Stimulated activated CD8-positive, alpha-beta memory T cell treated with anti-CD3 and anti-CD28 coated beads, Interleukin-4, amount 100 ng/mL, for 4 hours (primary cell): Measurements from ENCODE around the gene RPL39L.

Experiments
- DNase-seq, 2 donors: peaks; one replicate each; pipeline ENCODE4 v3.0.0-alpha.2; 2020; ENCODE audit warnings: low read depth in 2 of 2, low spot score in 1 of 2

The RPL39L gene

DNA sequence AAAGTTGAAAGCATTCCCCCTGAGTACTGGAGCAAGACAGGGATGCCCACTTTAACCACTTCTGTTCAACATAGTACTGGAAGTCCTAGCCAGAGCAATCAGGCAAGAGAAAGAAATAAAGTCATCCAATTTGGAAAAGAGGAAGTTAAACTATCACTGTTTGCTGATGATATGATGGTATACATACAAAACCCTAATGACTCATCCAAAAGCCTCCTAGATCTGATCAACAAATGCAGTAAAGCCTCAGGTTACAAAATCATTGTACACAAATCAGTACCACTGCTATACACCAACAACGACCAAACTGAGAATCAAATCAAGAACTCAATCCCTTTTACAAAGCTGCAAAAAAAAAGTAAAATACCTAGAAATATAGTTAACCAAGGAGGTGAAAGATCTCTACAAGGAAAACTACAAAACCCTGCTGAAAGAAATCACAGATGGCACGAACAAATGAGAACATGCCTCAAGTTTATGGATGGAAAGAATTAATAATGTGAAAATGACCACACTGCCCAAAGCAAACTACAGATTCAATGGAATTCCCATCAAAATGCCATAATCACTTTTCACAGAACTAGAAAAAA lies 40.3 kb downstream of the RPL39L start:
- DNase-seq: no peak

DNA sequence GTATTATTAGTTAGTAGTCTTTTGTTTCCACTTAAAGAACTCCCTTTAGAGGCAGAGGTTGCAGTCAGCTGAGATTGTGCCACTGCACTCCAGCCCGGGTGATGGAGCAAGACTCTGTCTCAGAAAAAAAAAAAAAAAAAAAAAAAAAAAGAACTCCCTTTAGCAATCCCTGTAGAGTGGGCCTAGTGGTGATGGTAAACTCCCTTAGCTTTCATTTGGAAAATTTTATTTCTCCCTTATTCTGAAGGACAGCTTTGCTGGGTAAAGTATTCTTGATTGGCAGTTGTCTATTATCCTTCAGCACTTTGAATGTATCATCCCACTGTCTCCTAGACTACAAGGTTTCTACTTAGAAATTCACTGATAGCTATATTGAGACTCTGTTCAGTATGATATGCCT lies 46.0 kb downstream of the RPL39L start:
- no peak for DNase-seq

DNA sequence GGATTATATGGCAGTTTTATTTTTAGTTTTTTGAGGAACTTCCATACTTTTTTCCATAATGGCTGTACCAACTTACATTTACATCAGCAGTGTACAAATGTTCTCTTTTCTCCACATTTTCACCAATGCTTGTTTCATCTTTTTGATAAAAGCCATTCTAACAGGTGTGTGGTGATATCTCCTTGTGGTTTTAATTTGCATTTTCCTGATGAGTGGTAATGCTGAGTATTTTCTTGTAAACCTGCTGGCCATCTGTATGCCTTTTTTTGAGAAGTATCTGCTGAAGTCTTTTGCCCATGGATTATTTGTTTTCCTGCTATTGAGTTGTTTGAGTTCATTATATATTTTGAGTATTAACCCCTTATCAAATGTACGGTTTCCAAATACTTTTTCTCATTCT lies 50.6 kb downstream of the RPL39L start:
- DNase-seq: no peak

DNA sequence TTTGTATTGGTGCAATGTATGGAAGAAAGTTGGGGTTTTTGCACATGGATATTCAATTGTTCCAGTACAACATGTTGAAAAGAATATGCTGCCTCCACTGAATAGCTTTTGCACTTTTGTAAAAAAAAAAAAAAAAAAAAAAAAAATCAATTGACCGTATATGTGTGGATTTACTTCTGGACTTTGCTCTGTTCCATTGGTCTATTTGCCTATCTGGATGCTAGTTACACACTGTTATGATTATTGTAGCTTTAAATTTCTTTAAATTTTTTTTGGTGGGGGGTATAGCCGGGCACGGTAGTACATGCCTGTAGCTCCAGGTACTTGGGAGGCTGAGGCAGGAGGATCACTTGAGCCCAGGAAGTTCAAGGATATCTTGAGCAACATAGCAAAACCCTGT lies 52.5 kb downstream of the RPL39L start:
- DNase-seq: no peak

DNA sequence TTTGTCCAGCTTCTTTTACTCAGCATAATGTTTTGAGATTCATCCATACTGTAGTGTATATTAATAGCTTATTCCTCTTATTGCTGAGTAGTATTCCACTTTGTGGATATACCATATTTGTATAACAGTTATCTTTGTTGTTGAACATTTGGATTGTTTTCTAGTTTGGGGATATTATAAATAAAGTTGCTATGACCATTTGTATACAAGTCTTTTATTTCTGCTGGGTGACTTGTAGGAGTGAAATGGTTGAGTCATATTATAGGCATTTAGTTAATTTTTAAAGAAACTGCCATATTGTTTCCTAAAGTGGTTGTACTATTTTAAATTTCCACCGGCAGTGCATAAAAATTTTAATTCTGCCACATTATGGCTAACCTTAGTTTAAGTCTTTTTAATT lies 53.4 kb downstream of the RPL39L start:
- no peak for DNase-seq

DNA sequence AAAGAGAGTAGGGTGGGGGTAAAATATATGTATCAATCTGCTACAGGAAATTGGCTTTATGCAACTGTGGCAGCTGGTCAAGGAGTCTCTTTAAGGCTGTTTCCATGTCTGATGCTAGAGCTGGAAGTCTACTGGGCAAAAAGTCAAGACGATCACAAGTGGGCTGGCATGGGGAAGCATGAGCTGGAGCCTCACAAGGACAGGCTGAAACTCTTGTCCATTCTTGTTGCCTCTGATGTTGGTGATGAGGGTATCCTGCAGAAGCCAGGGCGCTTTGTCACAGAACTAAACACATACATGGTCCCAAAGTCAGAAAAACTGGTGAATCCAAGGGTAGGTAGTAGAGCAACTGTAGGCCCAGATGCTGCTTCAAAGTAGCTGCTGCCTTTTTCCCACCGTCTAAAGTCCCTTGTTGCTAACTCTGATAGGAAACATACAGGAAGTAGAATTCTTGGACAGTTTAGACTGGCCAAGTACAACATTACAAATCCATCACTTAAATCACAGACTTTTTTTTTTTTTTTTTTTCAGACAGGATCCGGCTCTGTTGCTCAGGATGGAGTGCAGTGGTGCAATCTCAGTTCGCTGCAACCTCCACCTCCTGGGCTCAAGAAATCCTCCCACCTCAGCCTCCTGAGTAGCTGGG lies 54.2 kb downstream of the RPL39L start:
- DNase-seq: no peak

DNA sequence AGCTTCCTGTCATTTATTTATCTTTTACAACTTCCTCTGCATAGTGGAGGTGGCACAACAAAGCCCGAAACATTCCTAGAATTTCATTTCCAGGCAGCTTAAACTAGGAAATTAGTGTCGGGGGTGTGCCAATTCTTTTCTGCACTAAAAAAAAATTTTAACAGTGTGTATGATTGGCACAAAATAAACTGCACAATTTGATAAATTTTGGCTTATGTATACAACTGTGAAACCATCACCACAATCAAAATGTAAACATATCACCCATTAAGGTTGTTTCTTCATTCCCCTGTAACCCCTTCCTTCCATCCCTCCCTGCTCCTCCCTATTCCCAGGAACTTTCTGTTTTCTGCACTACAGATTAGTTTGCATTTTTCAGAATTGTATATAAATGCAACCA lies 54.7 kb downstream of the RPL39L start:
- no peak for DNase-seq

DNA sequence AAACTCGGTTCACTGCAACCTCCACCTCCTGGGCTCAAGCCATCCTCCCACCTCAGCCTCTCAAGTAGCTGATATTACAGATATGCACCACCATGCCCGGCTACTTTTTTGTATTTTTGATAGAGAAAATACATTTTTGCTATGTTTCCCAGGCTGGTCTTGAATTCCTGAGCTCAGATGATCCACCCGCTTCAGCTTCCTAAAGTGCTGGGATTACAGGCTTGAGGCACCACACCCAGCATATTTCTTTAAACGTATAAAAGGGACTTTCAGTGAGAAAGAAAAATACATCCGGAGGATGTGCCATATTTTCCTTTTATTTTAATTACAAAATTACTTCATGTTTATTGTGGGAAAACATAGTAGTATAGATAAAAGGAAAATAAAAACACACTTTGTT lies 55.2 kb downstream of the RPL39L start:
- no peak for DNase-seq

DNA sequence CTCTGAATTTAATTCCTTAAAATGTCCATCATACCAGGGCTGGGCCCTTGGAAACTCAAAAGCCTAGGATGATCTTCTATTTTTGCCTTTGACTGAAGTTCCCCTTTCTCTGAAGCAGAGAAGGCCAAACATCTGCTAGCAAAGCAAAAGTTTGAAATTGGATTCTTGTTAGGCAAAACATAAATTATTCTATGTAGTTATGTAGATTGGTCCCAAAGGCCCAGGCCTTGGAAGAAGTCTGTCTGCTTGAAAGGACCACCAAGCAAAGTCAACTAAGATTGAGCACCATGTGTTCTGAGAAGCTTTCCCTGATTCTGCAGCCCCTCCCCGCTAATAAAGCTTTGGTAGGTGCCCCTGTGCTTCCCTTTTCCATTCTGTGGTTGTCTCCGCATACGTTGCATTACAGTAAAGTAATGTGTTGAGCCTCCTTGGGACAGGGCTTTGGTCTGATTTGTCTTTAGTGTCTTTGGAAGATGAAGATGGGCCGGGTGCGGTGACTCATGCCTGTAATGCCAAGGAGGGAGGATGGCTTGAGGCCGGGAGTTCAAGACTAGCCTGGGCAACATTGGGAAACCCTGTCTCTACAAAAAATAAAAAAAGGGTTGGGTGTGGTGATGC lies 56.4 kb downstream of the RPL39L start:
- no peak for DNase-seq

DNA sequence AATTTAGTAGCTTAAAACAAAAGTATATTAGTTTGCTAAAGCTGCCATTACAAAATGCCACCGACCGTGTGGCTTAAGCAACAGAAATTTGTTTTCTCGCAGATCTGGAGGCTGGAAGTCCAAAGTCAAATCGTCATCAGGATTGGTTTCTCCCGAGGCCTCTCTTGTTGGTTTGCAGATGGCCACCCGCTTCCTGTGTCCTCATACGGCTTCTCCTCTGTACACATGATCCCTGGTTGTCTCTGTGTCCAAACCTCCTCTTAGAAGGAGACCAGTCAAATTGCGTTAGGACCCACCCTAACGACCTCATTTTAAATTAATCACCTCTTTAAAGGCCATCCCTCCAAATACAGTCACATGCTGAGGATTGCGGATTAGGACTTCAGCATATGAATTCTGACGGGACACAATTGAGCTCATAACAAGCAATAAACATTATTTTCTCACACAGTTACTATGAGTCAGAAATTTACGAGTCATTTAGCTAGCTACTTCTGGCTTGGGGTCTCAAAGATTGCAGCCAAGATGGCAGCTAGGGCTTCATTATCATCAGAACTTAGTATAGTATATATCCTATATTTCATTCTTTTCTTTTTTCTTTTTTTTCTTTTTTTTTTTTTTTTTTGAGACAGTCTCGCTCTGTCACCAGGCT lies 58.4 kb downstream of the RPL39L start:
- DNase-seq: no peak

DNA sequence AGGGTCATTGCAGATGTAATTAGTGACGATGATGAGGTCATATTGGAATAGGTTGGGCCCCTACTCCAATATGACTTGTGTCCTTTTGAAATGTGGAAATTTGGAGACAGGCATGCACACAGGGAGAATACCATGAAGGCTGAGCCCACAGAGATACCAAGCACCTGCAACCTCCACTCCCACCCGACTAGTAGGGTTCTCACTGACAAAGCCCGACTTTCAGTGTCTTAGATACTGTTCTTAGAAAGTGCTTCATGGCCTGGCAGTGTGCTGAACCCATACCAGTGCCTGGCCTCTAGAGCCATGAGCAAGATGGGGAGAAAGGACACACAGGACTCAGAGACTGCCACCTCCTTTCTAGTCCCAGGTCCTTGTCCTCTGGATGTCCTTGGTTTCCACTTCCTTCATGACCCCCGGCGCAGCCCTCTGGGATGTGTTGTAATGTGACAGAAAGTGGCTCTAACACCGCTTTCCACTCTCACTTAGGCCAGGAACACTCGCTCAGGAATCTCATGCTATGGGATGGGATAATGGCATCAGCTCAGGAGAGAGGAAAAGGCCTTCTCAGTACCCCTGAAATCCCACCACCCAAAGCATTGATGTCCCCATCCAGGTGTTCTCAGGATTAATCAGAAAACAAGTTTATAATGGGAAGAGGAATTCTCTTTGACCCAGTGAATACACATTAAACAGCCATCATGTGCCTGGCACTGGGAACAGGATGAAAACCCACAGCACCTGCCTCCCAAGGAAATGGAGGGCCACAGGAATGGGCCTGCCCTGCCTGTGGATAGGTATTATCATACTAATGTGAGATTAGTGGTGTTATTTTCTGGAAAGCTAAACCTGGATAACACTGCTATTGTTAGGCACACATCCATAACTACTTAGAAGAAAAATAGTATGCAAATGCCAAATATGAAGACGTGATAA lies 59.9 kb downstream of the RPL39L start:
- no peak for DNase-seq

DNA sequence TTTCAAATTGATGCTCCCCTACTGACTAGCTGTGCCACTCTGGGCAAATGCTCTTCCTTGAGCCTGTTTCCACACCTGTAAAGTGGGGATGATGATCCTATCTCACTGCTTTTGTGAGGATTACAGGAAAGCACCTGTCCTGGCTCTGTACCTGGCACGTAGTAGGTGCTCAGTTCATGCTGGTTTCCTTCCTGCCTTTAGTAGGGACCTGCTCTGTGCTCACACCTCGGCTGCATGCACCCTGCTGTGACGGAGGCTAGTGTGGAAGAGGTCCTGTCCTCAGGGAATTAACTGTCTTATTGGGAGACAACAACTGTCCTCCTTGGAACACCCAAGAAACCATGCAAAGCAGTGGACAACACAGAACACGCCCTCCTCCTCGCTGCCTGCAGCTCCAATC lies 61.8 kb downstream of the RPL39L start:
- no peak for DNase-seq

DNA sequence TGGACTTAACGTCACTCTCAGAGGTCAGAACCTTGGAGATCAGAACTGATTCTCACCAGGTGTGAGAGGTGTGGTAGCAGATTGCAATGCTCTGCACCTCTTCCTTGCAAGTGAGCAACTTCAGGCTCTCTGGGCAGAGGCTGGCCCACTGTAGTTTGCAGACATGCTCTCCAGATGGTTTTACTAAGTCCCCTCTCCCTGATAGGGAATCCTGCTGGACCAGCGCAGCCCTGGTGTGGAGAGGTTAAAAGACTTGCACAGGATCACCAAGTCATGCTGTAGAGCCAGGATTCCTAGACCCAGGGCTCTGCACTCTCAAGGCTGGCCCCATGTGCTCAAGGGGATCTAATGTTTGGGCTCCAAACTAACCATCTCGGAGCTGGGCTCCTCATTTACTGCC lies 62.2 kb downstream of the RPL39L start:
- DNase-seq: no peak

DNA sequence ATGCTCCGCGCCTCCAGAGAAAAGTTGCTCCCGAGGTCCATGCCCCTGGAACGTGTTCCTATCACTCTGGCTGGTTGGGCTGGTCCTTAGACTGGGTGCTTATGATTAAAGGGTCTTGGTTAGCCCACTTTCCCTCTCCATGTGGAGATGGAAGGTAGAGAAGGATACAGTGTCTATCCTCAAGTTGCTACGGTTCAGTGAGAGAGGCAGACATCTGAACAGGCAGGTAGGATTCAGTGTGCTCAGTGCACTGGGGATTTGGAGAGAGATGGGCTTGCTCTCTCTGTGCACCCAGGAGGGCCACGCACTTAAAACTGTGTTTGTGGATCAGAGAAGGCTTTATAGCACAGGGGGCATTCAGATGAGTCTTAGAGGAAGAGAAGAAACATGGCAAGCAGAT lies 63.0 kb downstream of the RPL39L start:
- DNase-seq: no peak

DNA sequence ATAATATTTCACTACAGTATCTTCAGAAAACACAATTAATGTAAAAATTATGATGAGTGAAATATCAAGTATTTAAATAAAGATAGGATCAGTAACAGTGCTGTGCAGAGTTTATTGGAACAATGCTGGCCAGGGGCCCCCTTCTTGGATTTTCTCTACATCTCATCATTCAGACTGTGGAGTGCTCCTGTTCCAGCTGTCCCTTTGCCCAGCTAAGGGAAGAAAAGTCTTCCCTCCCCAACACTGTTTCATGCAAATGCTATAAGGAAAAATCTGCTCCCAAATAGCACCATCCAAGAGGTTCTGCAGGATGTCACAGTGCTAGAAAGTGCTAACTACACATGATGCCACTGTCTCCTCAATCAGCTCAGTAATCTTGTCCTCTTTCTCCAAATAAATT lies 64.5 kb downstream of the RPL39L start:
- DNase-seq: no peak

DNA sequence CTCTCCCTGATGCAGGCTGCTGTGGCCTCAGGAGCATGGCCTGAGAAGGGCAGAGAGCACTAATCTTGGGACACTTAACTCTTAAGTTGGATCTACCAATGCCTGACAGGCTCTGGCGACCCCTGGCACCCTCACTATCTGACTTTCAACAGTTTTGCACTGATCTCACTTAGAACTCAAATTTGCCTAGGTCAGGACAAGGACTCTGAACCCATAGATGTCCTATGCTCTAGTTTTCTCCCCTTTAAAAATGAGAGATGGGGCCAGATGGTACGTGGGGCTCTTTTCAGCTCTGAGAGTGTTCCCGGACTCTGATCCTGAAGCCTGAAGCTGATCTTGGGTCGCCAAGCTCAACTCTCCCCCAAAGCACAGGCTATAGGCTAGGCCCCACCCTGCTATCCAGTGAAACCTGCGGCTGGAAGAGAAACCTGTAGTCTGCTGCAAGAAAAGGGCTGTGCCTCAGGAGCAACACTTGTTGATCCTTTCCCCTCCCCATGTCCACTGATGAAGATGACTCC lies 65.7 kb downstream of the RPL39L start:
- no peak for DNase-seq

DNA sequence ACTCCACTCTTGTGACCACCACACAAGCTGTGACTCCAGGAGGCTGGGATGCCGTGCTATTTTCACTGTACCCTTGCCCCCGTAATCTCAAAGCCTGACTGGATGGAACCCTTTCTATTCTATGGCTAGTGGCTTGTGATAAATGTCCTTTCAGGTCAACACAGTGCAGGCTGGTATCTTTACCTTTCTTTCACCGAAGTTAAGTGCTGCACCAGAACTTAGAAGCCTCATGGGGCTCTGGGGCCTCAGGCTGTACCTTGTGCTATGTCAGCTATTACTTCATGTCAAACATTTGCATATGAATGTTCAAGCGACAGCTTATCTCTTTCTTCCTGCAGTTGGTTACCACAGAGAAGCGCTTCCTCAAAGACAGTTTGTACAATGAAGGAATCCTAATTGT lies 66.8 kb downstream of the RPL39L start:
- no peak for DNase-seq

DNA sequence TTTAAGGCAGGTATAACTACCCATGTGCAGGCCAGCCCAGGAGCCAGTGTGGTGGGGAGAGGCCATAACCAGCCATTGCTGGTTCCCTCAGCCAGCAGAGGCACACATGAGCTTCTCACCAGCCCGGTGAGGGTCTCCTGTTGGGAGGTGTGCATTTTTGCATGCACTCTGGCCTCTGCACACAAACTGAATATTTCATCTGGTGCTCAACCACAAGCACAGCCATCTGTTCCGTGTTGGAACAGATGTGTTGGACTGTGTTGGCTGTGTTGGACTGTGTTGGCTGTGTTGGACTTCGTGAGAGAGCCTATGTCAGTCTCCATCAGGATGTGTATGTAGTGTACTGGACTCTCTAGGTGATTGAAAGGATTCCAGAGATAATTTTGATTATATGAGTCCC lies 67.2 kb downstream of the RPL39L start:
- DNase-seq: no peak
